IMR-90 (cell line): Measurements from ENCODE around the gene RNU2-63P.

ENCODE experiments used
- BHLHE40 ChIP-seq: fragments of 150-350 bp; IDR thresholded peaks from 2 replicates; pipeline ENCODE4 v1.6.1; 2016; ENCODE audit warnings: mild to moderate bottlenecking, low read depth, low read length
- MAFK ChIP-seq: IDR thresholded peaks from 2 replicates; pipeline ENCODE4 v1.6.1; 2012; ENCODE audit warnings: low read depth, low read length, improper control_type of control experiment
- POLR2A ChIP-seq: IDR thresholded peaks from 2 replicates; pipeline ENCODE4 v1.6.1; 2012; ENCODE audit warnings: mild to moderate bottlenecking, low read depth, low read length
- TF ChIP-seq, protein P1 (sequence below): conservative IDR thresholded peaks from 2 replicates; pipeline ENCODE4 v1.5.1; 2012; ENCODE audit warnings: mild to moderate bottlenecking, low read depth, low read length, improper control_type of control experiment
- TF ChIP-seq, protein P2 (sequence below): fragments of 150-350 bp; IDR thresholded peaks from 2 replicates; pipeline ENCODE4 v1.6.1; 2016; ENCODE audit warnings: low read depth, mild to moderate bottlenecking, low read length, moderate library complexity, borderline replicate concordance

DNA sequence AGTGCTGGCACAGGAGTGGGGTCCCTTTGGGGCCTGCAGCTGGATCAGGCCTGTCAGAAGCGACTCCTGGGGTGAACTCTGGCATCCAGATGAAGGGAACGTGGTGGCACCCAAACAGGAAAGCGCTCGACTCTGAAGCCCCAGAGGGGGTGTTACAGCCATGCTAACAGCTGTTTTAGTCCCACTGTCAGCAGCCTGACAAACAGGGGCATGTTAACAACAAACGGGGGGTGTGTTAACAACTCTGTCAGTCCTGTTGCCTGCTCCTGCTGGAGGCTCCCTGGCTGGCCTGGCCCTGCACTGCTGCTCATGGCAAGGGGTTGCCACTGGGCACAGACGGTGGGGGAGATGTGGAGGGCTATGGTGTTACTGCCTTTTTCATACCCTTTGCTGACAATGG, 2.6 kb upstream of the RNU2-63P start:
- TF ChIP-seq, protein P1, sequence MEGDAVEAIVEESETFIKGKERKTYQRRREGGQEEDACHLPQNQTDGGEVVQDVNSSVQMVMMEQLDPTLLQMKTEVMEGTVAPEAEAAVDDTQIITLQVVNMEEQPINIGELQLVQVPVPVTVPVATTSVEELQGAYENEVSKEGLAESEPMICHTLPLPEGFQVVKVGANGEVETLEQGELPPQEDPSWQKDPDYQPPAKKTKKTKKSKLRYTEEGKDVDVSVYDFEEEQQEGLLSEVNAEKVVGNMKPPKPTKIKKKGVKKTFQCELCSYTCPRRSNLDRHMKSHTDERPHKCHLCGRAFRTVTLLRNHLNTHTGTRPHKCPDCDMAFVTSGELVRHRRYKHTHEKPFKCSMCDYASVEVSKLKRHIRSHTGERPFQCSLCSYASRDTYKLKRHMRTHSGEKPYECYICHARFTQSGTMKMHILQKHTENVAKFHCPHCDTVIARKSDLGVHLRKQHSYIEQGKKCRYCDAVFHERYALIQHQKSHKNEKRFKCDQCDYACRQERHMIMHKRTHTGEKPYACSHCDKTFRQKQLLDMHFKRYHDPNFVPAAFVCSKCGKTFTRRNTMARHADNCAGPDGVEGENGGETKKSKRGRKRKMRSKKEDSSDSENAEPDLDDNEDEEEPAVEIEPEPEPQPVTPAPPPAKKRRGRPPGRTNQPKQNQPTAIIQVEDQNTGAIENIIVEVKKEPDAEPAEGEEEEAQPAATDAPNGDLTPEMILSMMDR = no peak
- TF ChIP-seq POLR2A = no peak
- no peak for TF ChIP-seq BHLHE40
- TF ChIP-seq, protein P2, sequence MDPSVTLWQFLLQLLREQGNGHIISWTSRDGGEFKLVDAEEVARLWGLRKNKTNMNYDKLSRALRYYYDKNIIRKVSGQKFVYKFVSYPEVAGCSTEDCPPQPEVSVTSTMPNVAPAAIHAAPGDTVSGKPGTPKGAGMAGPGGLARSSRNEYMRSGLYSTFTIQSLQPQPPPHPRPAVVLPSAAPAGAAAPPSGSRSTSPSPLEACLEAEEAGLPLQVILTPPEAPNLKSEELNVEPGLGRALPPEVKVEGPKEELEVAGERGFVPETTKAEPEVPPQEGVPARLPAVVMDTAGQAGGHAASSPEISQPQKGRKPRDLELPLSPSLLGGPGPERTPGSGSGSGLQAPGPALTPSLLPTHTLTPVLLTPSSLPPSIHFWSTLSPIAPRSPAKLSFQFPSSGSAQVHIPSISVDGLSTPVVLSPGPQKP = no peak
- TF ChIP-seq MAFK = no peak
